Activated naive CD8-positive, alpha-beta T cell treated with anti-CD3 and anti-CD28 coated beads for 36 hours (primary cell): ENCODE results near the gene MAP3K5. TPM values are rescaled to one million over a fixed set of nuclear protein-coding genes. Genes with fewer than 3 reads are reported as not detected.

Source experiments
- DNase-seq: peaks from one replicate; pipeline ENCODE4 v3.0.0; 2021
- H3K27ac Mint-ChIP-seq: one replicate; pipeline ENCODE4 v1.8.0; 2022; ENCODE audit warnings: mild to moderate bottlenecking, moderate library complexity, mixed read lengths
- H3K27me3 Mint-ChIP-seq: one replicate; pipeline ENCODE4 v1.8.0; 2022; ENCODE audit warnings: mild to moderate bottlenecking, mixed read lengths
- H3K36me3 Mint-ChIP-seq: one replicate; pipeline ENCODE4 v1.8.0; 2021; ENCODE audit warnings: mild to moderate bottlenecking, mixed read lengths
- H3K4me1 Mint-ChIP-seq: one replicate; pipeline ENCODE4 v1.8.0; 2021; ENCODE audit warnings: mixed read lengths
- H3K4me3 Mint-ChIP-seq: one replicate; pipeline ENCODE4 v1.8.0; 2022; ENCODE audit warnings: mild to moderate bottlenecking, moderate library complexity, mixed read lengths
- H3K9me3 Mint-ChIP-seq: one replicate; pipeline ENCODE4 v1.8.0; 2022; ENCODE audit warnings: mixed read lengths
- total RNA-seq, 2 experiments: library from RNA; stranded (reverse); gene quantifications; one replicate each; pipeline ENCODE4 v1.2.3, GENCODE V29; 2021

The MAP3K5 gene
- total RNA-seq, 2 experiments from 2014 or later, result 3.5 to 3.9 TPM

DNA sequence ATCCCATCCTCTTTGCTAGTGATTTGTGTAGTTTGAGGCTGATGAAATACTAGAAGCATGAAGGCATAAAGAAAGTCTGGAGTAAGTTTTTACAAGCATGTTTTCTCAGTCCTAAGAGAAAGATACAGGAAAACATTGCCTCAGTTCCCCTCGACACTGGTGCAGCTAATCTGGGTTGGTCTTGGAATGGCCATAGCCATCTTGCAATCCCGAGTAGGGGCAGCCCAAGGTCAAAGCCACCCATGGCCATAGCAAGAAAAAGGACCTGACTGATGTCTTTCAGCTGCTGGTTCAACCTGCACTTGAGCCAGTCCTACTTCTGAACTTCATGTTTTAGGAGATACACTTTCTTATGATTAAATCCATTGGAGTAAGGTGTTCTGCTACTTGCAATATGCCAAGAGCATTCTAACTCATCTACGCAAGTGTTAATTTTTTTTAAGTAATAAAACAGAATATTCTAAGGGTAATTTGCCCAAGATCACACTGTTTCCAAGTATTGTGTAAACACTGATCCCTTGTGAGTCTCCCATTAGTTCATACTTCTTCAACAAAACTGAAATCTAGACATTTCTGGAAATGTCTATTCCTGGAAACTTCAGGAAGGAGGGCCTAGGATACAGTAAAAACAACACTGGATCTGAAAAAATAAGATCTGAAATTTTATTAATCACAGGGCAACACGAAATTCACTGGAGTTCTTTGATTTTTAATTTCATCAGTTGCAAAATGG lies 108.9 kb downstream of the MAP3K5 start:
- Mint-ChIP-seq H3K9me3 (peaks cover 6% of the 10 kb centered on the region), H3K27me3 (no peaks in the 10 kb centered on the region), H3K4me3 (no peak overlapping the region), H3K36me3 (peaks cover 20% of the 10 kb centered on the region), H3K27ac (no peak overlapping the region), H3K4me1 (no peaks in the 10 kb centered on the region)
- DNase-seq, result no peak

DNA sequence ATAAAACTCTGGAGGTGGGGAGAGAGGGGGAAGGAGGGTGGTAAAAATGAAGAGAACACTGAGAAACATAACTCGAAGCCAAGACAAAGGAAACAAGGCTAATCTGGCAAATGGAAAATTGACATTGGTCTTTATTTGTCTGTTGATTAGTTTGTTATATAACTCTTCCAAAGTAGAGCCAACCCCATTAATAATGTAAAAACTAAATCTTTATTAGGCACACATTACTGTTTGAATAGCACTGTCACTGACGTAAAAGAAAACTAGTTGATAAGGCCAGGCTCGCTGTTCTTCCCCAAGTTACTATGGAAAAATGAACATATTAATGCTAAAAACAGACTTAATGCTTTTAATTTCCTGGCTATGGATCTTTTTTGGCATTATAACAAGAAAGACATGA lies 110.0 kb downstream of the MAP3K5 start:
- H3K9me3 Mint-ChIP-seq, result peaks cover 2% of the 10 kb centered on the region
- no peaks in the 10 kb centered on the region for H3K27me3 Mint-ChIP-seq
- peaks cover 14% of the 10 kb centered on the region for H3K36me3 Mint-ChIP-seq
- H3K27ac Mint-ChIP-seq, result no peak overlapping the region
- no peak for DNase-seq
- H3K4me1 Mint-ChIP-seq, result no peaks in the 10 kb centered on the region
- no peak overlapping the region for H3K4me3 Mint-ChIP-seq

- H3K4me3 Mint-ChIP-seq, result no peak overlapping the region
- no peaks in the 10 kb centered on the region for H3K27me3 Mint-ChIP-seq
- no peak overlapping the region for H3K27ac Mint-ChIP-seq
- peaks cover 6% of the 10 kb centered on the region for H3K9me3 Mint-ChIP-seq
- no peaks in the 10 kb centered on the region for H3K4me1 Mint-ChIP-seq
- DNase-seq, result no peak
- peaks cover 12% of the 10 kb centered on the region for H3K36me3 Mint-ChIP-seq
Measured at GRCh38 chr6:136677822-136678221, 114.5 kb downstream of the MAP3K5 start.

DNA sequence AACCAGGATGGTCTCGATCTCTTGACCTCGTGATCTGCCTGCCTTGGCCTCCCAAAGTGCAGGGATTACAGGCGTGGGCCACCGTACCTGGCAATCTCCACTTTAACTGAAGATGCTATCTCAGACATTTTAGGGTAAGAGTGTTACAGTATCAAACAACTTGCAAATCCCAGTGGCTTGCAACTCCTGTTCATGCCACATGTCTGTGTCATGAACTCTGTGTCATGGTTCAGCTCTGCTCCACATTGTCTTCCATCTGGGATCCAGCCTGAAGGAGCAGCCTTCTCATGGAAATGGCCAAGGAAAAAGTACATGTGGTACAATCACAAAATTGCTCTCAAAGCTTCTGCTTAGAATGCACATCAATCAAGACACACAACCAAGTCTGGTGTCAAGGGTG lies 114.9 kb downstream of the MAP3K5 start:
- Mint-ChIP-seq H3K4me3 (no peak overlapping the region), H3K4me1 (no peaks in the 10 kb centered on the region), H3K27me3 (no peaks in the 10 kb centered on the region), H3K36me3 (peaks cover 12% of the 10 kb centered on the region), H3K9me3 (peaks cover 6% of the 10 kb centered on the region), H3K27ac (no peak overlapping the region)
- DNase-seq, result no peak

GRCh38 chr6:136676075-136676474 lies 116.2 kb downstream of the MAP3K5 start:
- no peak overlapping the region for H3K4me3 Mint-ChIP-seq
- no peaks in the 10 kb centered on the region for H3K27me3 Mint-ChIP-seq
- no peak overlapping the region for H3K27ac Mint-ChIP-seq
- H3K4me1 Mint-ChIP-seq, result no peaks in the 10 kb centered on the region
- DNase-seq, result no peak
- peaks cover 6% of the 10 kb centered on the region for H3K9me3 Mint-ChIP-seq
- H3K36me3 Mint-ChIP-seq, result peaks cover 16% of the 10 kb centered on the region

DNA sequence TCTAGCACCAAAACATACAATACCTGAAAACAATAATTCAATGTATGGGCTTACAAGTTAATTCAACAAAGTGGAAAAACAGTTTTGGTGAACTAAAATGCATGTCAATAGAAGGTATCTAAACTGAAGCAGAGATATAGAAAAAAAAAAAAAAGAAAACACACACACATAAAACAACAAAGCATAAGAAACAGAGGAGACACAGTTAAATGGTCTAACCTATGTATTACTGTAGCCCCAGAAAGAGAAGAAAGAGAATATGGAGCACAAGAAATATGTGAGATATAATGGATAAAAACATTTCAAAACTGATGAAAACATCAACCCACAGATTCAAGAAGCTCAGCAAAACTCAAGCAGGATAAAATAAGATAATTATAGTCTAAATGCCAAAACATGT lies 118.7 kb downstream of the MAP3K5 start:
- Mint-ChIP-seq H3K9me3 (peaks cover 6% of the 10 kb centered on the region), H3K27ac (no peak overlapping the region), H3K4me3 (no peak overlapping the region), H3K4me1 (no peaks in the 10 kb centered on the region), H3K36me3 (peaks cover 16% of the 10 kb centered on the region), H3K27me3 (no peaks in the 10 kb centered on the region)
- no peak for DNase-seq

DNA sequence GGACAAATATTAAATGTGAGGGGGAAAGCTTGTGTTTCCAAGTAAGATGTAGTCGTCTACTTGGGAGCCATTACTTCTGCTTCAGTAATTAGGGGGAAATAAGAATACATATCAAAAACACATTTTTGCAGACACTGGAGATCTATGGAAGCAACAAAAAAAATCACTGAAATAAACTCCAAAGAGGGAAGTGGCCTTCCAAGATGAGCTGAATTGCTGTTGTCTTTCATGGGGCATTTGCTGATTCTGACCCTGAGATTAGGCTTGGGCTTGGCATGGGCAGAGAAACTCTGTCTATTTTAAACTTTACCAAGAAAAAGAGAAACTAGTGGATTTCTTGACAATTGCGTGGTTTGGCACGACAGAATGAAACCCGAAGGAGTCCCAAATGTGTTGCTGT lies 120.1 kb downstream of the MAP3K5 start:
- H3K4me1 Mint-ChIP-seq, result no peaks in the 10 kb centered on the region
- H3K36me3 Mint-ChIP-seq, result peaks cover 13% of the 10 kb centered on the region
- no peak overlapping the region for H3K27ac Mint-ChIP-seq

GRCh38 chr6:136669299-136669699 lies 123.0 kb downstream of the MAP3K5 start:
- no peak overlapping the region for H3K27ac Mint-ChIP-seq
- no peak for DNase-seq
- peaks cover 6% of the 10 kb centered on the region for H3K9me3 Mint-ChIP-seq
- H3K4me1 Mint-ChIP-seq, result no peaks in the 10 kb centered on the region
- H3K27me3 Mint-ChIP-seq, result no peaks in the 10 kb centered on the region
- peaks cover 13% of the 10 kb centered on the region for H3K36me3 Mint-ChIP-seq
- no peak overlapping the region for H3K4me3 Mint-ChIP-seq

More for the DNA sequence above, 120.1 kb downstream of the MAP3K5 start:
- H3K9me3 Mint-ChIP-seq, result peaks cover 6% of the 10 kb centered on the region
- H3K27me3 Mint-ChIP-seq, result no peaks in the 10 kb centered on the region
- H3K4me3 Mint-ChIP-seq, result no peak overlapping the region
- DNase-seq, result no peak

GRCh38 chr6:136668571-136668970 lies 123.7 kb downstream of the MAP3K5 start:
- Mint-ChIP-seq H3K36me3 (peaks cover 9% of the 10 kb centered on the region), H3K9me3 (peaks cover 3% of the 10 kb centered on the region), H3K27ac (no peak overlapping the region), H3K27me3 (no peaks in the 10 kb centered on the region), H3K4me3 (no peak overlapping the region), H3K4me1 (no peaks in the 10 kb centered on the region)
- DNase-seq, result no peak

GRCh38 chr6:136666041-136666440 lies 126.2 kb downstream of the MAP3K5 start:
- H3K27me3 Mint-ChIP-seq, result no peaks in the 10 kb centered on the region
- no peak for DNase-seq
- H3K9me3 Mint-ChIP-seq, result no peaks in the 10 kb centered on the region
- no peak overlapping the region for H3K27ac Mint-ChIP-seq
- no peak overlapping the region for H3K4me3 Mint-ChIP-seq
- H3K36me3 Mint-ChIP-seq, result no peaks in the 10 kb centered on the region
- no peaks in the 10 kb centered on the region for H3K4me1 Mint-ChIP-seq

DNA sequence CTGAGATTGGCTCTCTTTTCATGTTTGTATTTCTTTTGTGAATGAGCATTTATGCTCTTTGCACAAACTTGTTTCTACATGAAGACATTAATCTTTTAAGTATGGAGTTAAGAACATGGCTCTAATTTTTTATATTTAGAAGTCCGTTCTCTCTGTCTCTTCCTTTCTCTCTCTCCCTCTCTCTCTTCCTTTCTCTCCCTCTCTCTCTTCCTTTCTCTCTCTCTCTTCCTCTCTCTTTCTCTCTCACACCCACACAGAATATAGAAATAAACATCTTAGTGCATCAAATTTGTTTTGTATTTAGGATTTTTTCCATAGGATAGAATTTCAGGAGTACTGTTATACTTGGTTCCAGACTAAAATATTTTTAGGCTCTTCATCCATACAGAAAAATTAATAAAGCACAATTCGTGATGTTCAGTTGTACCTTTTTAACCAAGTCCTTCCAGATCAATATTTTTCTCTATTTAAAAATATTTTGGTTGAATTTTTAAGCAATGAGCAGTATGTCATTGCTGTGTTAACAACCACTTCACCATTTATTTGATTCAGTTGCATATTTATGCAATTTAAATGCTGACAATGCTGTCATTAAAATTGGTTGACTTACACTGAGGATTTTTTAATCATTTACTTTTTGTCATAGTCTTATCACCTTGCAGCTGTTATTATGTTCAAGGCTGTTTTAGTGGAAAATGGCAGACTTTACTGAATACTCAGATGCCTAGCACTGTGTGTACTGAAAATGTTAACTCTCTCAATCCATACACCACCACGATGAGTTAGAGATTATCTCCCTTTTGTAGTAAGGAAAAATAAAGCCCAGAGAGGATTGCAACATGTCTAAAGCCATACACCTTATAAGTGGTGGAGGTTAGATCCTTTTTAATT lies 129.7 kb downstream of the MAP3K5 start:
- Mint-ChIP-seq H3K27me3 (no peaks in the 10 kb centered on the region), H3K27ac (no peak overlapping the region), H3K4me1 (no peaks in the 10 kb centered on the region), H3K9me3 (no peaks in the 10 kb centered on the region), H3K36me3 (no peaks in the 10 kb centered on the region), H3K4me3 (no peak overlapping the region)
- no peak for DNase-seq

- Mint-ChIP-seq H3K36me3 (no peaks in the 10 kb centered on the region), H3K27me3 (no peaks in the 10 kb centered on the region), H3K4me3 (no peak overlapping the region), H3K4me1 (no peaks in the 10 kb centered on the region), H3K9me3 (no peaks in the 10 kb centered on the region), H3K27ac (no peak overlapping the region)
- DNase-seq, result no peak
Measured at GRCh38 chr6:136660727-136661126, 131.6 kb downstream of the MAP3K5 start.

- H3K27me3 Mint-ChIP-seq, result no peaks in the 10 kb centered on the region
- H3K4me1 Mint-ChIP-seq, result no peaks in the 10 kb centered on the region
- no peaks in the 10 kb centered on the region for H3K36me3 Mint-ChIP-seq
Measured at GRCh38 chr6:136659991-136660499, 132.2 kb downstream of the MAP3K5 start.

DNA sequence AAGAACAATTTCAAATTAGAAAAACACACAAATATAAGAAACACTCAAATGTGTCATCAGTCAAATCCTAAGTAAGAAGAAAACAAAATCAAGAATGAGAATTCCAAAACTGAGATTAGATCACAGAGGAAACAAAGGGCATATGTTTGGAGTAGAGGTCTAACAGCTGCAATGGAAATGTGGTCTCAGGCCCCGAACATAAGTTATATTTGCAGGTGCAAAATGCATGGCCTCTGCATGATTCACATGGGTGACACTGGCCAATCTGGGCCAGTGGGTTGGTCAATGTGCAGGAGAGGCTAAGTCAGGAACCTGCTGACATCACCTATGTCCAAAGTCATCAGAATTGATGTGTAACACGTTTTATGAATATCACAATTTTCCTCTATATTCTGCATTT lies 133.6 kb downstream of the MAP3K5 start:
- no peak for DNase-seq
- H3K9me3 Mint-ChIP-seq, result no peaks in the 10 kb centered on the region
- H3K27me3 Mint-ChIP-seq, result no peaks in the 10 kb centered on the region
- H3K4me1 Mint-ChIP-seq, result no peaks in the 10 kb centered on the region
- no peaks in the 10 kb centered on the region for H3K36me3 Mint-ChIP-seq
- no peak overlapping the region for H3K27ac Mint-ChIP-seq
- H3K4me3 Mint-ChIP-seq, result no peak overlapping the region

More at GRCh38 chr6:136659991-136660499, 132.2 kb downstream of the MAP3K5 start:
- no peak for DNase-seq
- H3K27ac Mint-ChIP-seq, result no peak overlapping the region
- H3K9me3 Mint-ChIP-seq, result no peaks in the 10 kb centered on the region
- no peak overlapping the region for H3K4me3 Mint-ChIP-seq

DNA sequence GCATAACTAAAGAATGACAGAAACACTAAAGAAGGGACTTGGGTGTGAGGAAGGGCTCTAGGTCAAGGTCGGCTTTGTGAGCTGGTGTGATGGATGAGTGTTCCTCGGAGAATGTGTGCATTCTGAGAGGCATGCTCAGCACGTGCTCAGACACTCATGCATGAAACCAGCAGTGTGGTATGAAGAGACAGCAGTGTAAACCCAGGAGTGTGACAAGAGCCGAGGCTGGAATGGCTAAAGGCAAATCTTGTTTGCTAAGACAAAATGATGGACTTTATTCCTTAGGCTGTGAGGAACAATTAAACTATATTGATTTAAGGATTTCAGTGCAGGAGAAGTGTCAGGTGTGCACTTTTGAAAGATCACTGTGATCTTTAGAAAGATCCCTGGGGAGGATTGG lies 134.6 kb downstream of the MAP3K5 start:
- H3K4me3 Mint-ChIP-seq, result no peak overlapping the region
- no peaks in the 10 kb centered on the region for H3K27me3 Mint-ChIP-seq
- no peaks in the 10 kb centered on the region for H3K9me3 Mint-ChIP-seq
- H3K4me1 Mint-ChIP-seq, result no peaks in the 10 kb centered on the region
- no peak for DNase-seq
- no peak overlapping the region for H3K27ac Mint-ChIP-seq
- no peaks in the 10 kb centered on the region for H3K36me3 Mint-ChIP-seq
